Measurements from ENCODE around the gene SND1.

DNA sequence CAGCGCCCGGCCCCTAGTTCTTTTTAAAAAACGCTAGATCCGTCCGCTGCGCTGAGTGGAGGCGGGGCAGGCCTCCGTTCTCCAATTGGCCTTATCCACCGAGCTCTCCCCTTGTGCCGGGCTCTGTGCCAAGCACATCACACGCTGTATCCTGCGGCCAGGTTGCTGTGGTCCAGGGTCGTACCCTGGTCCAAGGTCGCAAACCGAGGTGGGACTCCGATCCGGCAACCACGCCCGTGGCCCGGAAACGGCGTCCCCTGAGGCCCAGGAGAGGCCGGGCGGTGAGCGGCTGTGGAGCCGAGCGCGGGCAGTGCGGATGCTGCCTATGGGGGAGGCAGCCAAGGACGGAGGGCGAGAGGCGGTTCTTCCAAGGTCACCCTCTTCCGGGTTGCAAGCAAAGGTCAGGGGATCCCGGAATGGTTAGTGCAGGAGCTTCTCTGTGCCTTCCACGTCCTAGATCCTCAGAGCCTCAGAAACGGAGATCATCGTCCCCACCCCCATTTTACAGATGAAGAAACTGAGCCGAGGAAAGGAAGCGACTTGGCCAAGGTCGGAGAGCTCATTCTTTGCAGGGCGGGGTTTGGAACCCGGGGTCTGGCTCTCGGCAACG lies 451.6 kb downstream of the SND1 start:
- TF ChIP-seq, protein P1, sequence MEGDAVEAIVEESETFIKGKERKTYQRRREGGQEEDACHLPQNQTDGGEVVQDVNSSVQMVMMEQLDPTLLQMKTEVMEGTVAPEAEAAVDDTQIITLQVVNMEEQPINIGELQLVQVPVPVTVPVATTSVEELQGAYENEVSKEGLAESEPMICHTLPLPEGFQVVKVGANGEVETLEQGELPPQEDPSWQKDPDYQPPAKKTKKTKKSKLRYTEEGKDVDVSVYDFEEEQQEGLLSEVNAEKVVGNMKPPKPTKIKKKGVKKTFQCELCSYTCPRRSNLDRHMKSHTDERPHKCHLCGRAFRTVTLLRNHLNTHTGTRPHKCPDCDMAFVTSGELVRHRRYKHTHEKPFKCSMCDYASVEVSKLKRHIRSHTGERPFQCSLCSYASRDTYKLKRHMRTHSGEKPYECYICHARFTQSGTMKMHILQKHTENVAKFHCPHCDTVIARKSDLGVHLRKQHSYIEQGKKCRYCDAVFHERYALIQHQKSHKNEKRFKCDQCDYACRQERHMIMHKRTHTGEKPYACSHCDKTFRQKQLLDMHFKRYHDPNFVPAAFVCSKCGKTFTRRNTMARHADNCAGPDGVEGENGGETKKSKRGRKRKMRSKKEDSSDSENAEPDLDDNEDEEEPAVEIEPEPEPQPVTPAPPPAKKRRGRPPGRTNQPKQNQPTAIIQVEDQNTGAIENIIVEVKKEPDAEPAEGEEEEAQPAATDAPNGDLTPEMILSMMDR (IDR thresholded peaks at IDR 0.05) = no peak
- TF ChIP-seq POLR2A (IDR thresholded peaks at IDR 0.05) = no peak

Measured in esophagus squamous epithelium (tissue), 4 donors.